Gastroesophageal sphincter (tissue), 4 donors: ENCODE data around the gene TMEM121B. TPM values are rescaled to one million over a fixed set of nuclear protein-coding genes. Genes with fewer than 3 reads are reported as not detected.

Source experiments
- ATAC-seq: fragments of 150-250 bp; one replicate; pipeline ENCODE4 v1.9.1; 2016; ENCODE audit warnings: mild to moderate bottlenecking, moderate library complexity
- H3K27ac ChIP-seq, 4 donors: fragments of 200-600 bp; sonication (generic) in 3 of 4; 1 replicate in 3 of 4; 2 replicates in 1 of 4; pipeline ENCODE4 v1.5.1; 2016 to 2019
- H3K27me3 ChIP-seq: fragments of 200-600 bp; sonication (generic); one replicate; pipeline ENCODE4 v1.5.1; 2019
- H3K36me3 ChIP-seq, 2 donors: fragments of 200-600 bp; sonication (generic); one replicate each; pipeline ENCODE4 v1.5.1; 2019; ENCODE audit warnings: control low read depth in 1 of 2
- H3K4me1 ChIP-seq, 3 donors: fragments of 200-600 bp; sonication (generic); 1 replicate in 2 of 3; 2 replicates in 1 of 3; pipeline ENCODE4 v1.5.1; 2016 to 2019; ENCODE audit warnings: control low read depth in 2 of 3
- H3K4me3 ChIP-seq, 2 donors: fragments of 200-600 bp; sonication (generic); one replicate each; pipeline ENCODE4 v1.5.1; 2019; ENCODE audit warnings: mild to moderate bottlenecking in 1 of 2, moderate library complexity in 1 of 2
- H3K9me3 ChIP-seq, 3 donors: fragments of 200-600 bp; sonication (generic); one replicate each; pipeline ENCODE4 v1.5.1; 2017 to 2019; ENCODE audit warnings: control low read depth in 2 of 3
- EP300 ChIP-seq: sonication (generic); formaldehyde crosslinking; IDR thresholded peaks from one replicate; pipeline ENCODE4 v1.6.1; 2017; ENCODE audit warnings: antibody characterized with exemption, mild to moderate bottlenecking
- POLR2A ChIP-seq, 2 donors: fragments of 450-650 bp; IDR thresholded peaks; one replicate each; pipeline ENCODE4 v1.6.1; 2017; ENCODE audit warnings: antibody characterized with exemption in 2 of 2, mild to moderate bottlenecking in 2 of 2, moderate library complexity in 1 of 2
- POLR2AphosphoS5 ChIP-seq: sonication (generic); formaldehyde crosslinking; IDR thresholded peaks from one replicate; pipeline ENCODE4 v1.6.1; 2017; ENCODE audit warnings: antibody characterized with exemption
- WGBS, 2 donors: methylation state at CpG; one replicate each; pipeline ENCODE4 v1.1.5; 2018; ENCODE audit warnings: low coverage in 1 of 2; 5-methylcytosine and 5-hydroxymethylcytosine counted together
- total RNA-seq, 4 donors: library from RNA; depleted of rRNA; stranded (reverse); fragments of >200 nt; gene quantifications; one replicate each; pipeline ENCODE4 v1.1.0, GENCODE V29; 2016
- TF ChIP-seq, protein P1 (sequence below), 4 experiments: fragments of 200-600 bp in 2 of 4; fragments of 450-650 bp in 2 of 4; sonication (generic) in 1 of 4; IDR thresholded peaks; one replicate each; pipeline ENCODE4 v1.5.1; 2017 to 2019; ENCODE audit warnings: antibody characterized with exemption in 4 of 4, mild to moderate bottlenecking in 2 of 4, moderate library complexity in 2 of 4

The TMEM121B gene
- total RNA-seq, 4 donors from 2014 or later, result 0.30 to 0.81 (median 0.54) TPM

DNA sequence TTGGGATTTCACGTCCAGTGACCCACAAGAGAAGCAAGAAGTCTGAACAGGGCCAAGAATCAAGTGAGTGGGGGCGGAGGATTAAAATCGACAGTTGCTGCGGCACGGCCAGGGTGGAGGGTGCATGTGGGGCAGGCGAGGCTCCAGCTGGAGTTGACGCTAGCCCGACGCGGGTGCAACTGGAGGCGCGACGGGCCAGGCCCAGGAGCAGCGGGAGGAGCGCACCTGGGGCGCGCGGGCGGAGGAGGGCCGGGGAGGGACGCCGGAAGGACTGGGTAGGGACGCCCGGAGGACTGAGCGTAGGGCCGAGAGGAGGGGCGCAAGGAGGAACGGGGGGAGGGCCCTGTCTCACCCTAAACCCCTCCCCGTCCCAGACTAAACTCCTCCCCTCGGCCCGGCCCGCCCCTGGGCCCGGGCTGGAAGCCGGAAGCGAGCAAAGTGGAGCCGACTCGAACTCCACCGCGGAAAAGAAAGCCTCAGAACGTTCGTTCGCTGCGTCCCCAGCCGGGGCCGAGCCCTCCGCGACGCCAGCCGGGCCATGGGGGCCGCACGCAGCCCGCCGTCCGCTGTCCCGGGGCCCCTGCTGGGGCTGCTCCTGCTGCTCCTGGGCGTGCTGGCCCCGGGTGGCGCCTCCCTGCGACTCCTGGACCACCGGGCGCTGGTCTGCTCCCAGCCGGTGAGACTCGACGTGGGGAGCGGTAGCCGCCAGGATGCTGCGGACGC, 36.4 kb downstream of the TMEM121B start, which contains the start of gene IL17RA:
IL17RA (plus strand) TSS at position 447 of the 723 bp plus-strand sequence; CDS start at position 539, 92 bp downstream.
- Histone ChIP-seq H3K36me3 (no peaks in the 10 kb centered on the region), H3K4me1 (peaks cover 0 to 33% (median 9%) of the 10 kb centered on the region in 3 donors), H3K27ac (peak within 1 kb of the TSS; percentile 67 to 94 (median 88)), H3K4me3 (peak within 1 kb of the TSS; percentile 82 to 86), H3K9me3 (no peaks in the 10 kb centered on the region), H3K27me3 (peaks cover 29% of the 10 kb centered on the region)
- TF ChIP-seq, protein P1, sequence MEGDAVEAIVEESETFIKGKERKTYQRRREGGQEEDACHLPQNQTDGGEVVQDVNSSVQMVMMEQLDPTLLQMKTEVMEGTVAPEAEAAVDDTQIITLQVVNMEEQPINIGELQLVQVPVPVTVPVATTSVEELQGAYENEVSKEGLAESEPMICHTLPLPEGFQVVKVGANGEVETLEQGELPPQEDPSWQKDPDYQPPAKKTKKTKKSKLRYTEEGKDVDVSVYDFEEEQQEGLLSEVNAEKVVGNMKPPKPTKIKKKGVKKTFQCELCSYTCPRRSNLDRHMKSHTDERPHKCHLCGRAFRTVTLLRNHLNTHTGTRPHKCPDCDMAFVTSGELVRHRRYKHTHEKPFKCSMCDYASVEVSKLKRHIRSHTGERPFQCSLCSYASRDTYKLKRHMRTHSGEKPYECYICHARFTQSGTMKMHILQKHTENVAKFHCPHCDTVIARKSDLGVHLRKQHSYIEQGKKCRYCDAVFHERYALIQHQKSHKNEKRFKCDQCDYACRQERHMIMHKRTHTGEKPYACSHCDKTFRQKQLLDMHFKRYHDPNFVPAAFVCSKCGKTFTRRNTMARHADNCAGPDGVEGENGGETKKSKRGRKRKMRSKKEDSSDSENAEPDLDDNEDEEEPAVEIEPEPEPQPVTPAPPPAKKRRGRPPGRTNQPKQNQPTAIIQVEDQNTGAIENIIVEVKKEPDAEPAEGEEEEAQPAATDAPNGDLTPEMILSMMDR (IDR thresholded peaks at IDR 0.05), result peak in 1 of 4 experiments; percentile 17
- TF ChIP-seq POLR2A (IDR thresholded peaks at IDR 0.05) (peak; percentile 56 to 57), EP300 (no peak), POLR2AphosphoS5 (peak; percentile 44)
- 0 to 2% methylated on average over 10 to 19 of the region's 68 CpGs for WGBS, 2 donors
- ATAC-seq, result peak; percentile 97

DNA sequence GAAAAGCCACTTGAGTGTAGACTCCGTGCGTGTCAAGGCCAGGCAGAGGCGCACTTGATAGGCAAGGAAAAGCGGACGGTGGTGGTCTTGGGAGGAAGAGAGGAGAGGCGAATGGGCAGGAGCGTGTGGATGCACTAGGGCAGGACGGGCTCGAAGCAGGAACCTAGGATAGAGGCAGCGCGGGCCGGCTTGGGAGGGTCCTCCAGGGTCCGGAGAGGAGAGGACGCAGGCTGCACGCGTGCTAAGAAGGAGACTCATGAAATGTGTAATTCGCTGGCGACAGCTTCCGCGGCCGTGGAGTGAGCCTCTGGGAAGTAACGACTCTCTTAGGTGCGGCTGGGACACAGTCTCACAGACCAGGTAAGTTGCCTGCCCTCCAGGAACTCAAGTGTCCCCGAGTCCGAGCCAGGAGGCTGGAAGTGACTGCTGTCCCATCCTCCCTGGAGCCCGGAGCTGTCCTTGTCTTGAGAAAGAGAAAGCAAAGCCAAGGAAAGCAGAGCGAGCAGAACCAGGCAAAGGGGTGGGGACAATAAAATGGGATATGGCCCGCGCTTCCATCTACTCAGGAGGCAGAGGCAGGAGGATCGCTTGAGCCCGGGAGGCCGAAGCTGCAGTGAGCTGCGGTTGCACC, 37.2 kb downstream of the TMEM121B start:
- Histone ChIP-seq H3K4me3 (peak overlapping the region in 1 of 2 donors; percentile 82), H3K4me1 (peaks cover 0 to 33% (median 9%) of the 10 kb centered on the region in 3 donors), H3K27ac (peak overlapping the region in 2 of 4 donors; percentile 87 to 90), H3K36me3 (no peaks in the 10 kb centered on the region), H3K9me3 (no peaks in the 10 kb centered on the region), H3K27me3 (peaks cover 28% of the 10 kb centered on the region)
- WGBS, 2 donors, result 83 to 85% methylated on average over 19 to 28 of the region's 33 CpGs
- no peak for ATAC-seq
- TF ChIP-seq EP300 (no peak), POLR2A (IDR thresholded peaks at IDR 0.05) (no peak), POLR2AphosphoS5 (no peak)
- TF ChIP-seq, protein P1 (IDR thresholded peaks at IDR 0.05), result no peak

DNA sequence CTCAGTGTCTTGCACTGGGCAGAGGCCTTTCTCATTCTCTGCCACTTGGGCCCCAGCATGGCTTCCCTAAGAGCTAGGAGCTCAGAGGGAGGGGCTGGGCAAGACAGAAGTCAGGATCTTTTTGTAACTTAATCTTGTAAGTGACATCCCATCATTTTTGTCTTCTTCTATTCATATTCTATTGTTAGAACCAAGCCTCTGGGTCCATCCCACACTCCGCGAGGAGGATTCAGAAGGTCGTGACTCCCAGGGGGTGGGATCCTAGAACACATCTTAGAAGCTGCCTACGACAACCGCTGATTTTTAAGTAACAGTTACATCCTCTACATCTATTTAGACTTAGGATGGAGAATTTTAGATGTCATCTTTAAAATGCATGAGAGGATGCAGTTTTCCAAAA, 37.9 kb downstream of the TMEM121B start:
- 87 to 90% methylated on average over 3 to 5 of the region's 5 CpGs for WGBS, 2 donors
- Histone ChIP-seq H3K36me3 (no peaks in the 10 kb centered on the region), H3K4me3 (no peak overlapping the region), H3K4me1 (peaks cover 0 to 33% (median 9%) of the 10 kb centered on the region in 3 donors), H3K27ac (no peak overlapping the region), H3K9me3 (no peaks in the 10 kb centered on the region), H3K27me3 (peaks cover 25% of the 10 kb centered on the region)
- TF ChIP-seq POLR2A (IDR thresholded peaks at IDR 0.05), result no peak
- no peak for TF ChIP-seq POLR2AphosphoS5
- no peak for ATAC-seq

DNA sequence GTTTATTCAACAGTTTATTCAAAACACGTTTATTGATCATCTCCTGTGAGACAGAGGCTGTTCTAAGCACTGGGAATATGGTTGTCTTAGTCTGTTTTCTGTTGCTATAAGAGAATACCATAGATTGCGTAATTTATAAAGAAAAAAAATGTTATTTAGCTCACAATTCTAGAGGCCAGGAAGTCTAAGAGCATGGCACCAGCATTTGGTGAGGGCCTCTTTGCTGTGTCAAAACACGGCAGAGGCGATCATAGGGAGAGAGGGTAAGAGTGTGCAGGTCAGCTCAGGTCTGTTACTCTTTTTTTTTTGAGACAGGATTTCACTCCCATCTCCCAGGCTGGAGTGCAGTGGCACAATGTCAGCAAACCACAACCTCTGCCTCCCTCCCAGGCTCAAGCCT, 41.6 kb downstream of the TMEM121B start:
- WGBS, 2 donors, result 52 to 70% methylated on average over 4 of the region's 4 CpGs
- no peak for ATAC-seq
- Histone ChIP-seq H3K4me3 (no peak overlapping the region), H3K27me3 (peaks cover 11% of the 10 kb centered on the region), H3K36me3 (no peaks in the 10 kb centered on the region), H3K27ac (no peak overlapping the region), H3K9me3 (no peaks in the 10 kb centered on the region), H3K4me1 (peaks cover 0 to 15% (median 0%) of the 10 kb centered on the region in 3 donors)
- TF ChIP-seq POLR2AphosphoS5, result no peak
- TF ChIP-seq POLR2A (IDR thresholded peaks at IDR 0.05), result no peak
- TF ChIP-seq, protein P1 (IDR thresholded peaks at IDR 0.05), result no peak
- no peak for TF ChIP-seq EP300

DNA sequence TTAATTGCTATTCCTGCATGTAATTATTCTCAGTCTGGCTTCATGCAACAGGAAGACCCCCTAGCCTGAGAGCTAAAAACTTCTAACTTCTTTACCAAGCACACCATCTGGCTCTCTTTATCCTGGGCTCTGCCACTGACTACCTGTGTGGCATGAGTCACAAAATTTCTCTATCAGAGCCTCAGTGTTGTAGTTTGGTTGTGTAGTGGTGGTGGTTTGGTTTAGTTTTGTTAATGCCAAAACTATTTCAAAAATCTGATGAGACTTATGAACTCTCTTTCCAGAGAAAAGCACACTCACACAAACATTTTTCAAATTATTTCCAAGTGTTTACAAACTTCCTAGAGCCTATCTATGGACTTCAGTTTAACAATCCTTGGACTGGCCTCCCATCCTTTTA, 43.9 kb downstream of the TMEM121B start:
- H3K9me3 ChIP-seq, result no peaks in the 10 kb centered on the region
- ATAC-seq, result no peak
- H3K4me3 ChIP-seq, result no peak overlapping the region
- TF ChIP-seq EP300 (no peak), POLR2AphosphoS5 (no peak), POLR2A (IDR thresholded peaks at IDR 0.05) (no peak)
- TF ChIP-seq, protein P1 (IDR thresholded peaks at IDR 0.05), result no peak
- H3K27me3 ChIP-seq, result peaks cover 3% of the 10 kb centered on the region
- H3K27ac ChIP-seq, result no peak overlapping the region
- H3K36me3 ChIP-seq, result no peaks in the 10 kb centered on the region
- H3K4me1 ChIP-seq, result peaks cover 0 to 8% (median 0%) of the 10 kb centered on the region in 3 donors
